UCSD-AML1 (cell line): ENCODE measurements around the gene FAM174B.

Experiments
- DNase-seq: peaks from one replicate; lab custom pipeline; 2025; ENCODE audit not compliant: unreplicated experiment; lab: John Stamatoyannopoulos, UW

The FAM174B gene

GRCh38 chr15:92665100-92665555, 9.6 kb upstream of the FAM174B start:
- no peak for DNase-seq

- DNase-seq: no peak
Measured at GRCh38 chr15:92664178-92664900, 8.8 kb upstream of the FAM174B start.

- DNase-seq: no peak
Measured at GRCh38 chr15:92663250-92663951, 7.8 kb upstream of the FAM174B start.

- no peak for DNase-seq
Measured at GRCh38 chr15:92662762-92663161, 7.2 kb upstream of the FAM174B start.

GRCh38 chr15:92661956-92662355, 6.4 kb upstream of the FAM174B start:
- DNase-seq: no peak

- DNase-seq: no peak
Measured at GRCh38 chr15:92661069-92661468, 5.5 kb upstream of the FAM174B start.

GRCh38 chr15:92657486-92657885, 1.9 kb upstream of the FAM174B start:
- no peak for DNase-seq

GRCh38 chr15:92656089-92656488, 514 bp upstream of the FAM174B start:
- no peak for DNase-seq

GRCh38 chr15:92654662-92655061, 913 bp downstream of the FAM174B start:
- DNase-seq: no peak

- DNase-seq: no peak
Measured at GRCh38 chr15:92653836-92654539, 1.6 kb downstream of the FAM174B start.

- no peak for DNase-seq
Measured at GRCh38 chr15:92653366-92653765, 2.2 kb downstream of the FAM174B start.

- DNase-seq: no peak
Measured at GRCh38 chr15:92652576-92652966, 3.0 kb downstream of the FAM174B start.

GRCh38 chr15:92651877-92652575, 3.5 kb downstream of the FAM174B start:
- no peak for DNase-seq

GRCh38 chr15:92650966-92651365, 4.6 kb downstream of the FAM174B start:
- no peak for DNase-seq

GRCh38 chr15:92650256-92650655, 5.3 kb downstream of the FAM174B start:
- DNase-seq: no peak

- DNase-seq: no peak
Measured at GRCh38 chr15:92648190-92648875, 7.2 kb downstream of the FAM174B start.

- no peak for DNase-seq
Measured at GRCh38 chr15:92647467-92648163, 8.0 kb downstream of the FAM174B start.

GRCh38 chr15:92646216-92646615, 9.4 kb downstream of the FAM174B start:
- no peak for DNase-seq

- no peak for DNase-seq
Measured at GRCh38 chr15:92645731-92646130, 9.8 kb downstream of the FAM174B start.

GRCh38 chr15:92645051-92645631, 10.4 kb downstream of the FAM174B start:
- no peak for DNase-seq
